Measurements from ENCODE around the gene ZNF740. TPM values are rescaled to one million over a fixed set of nuclear protein-coding genes. Genes with fewer than 3 reads are reported as not detected.

The ZNF740 gene
- polyA plus RNA-seq, 1 of the 3 experiments (the other 2 are of a cell fraction), result 14.6 TPM

GRCh38 chr12:53159195-53159839 is 21.2 kb upstream of the ZNF740 start:
- Histone ChIP-seq H2AFZ (ENCODE audit: low read depth) (peak overlapping the region; percentile 73; the same call in 1 of the 2 replicates), H4K20me1 (ENCODE audit: insufficient read depth) (no peaks in the 10 kb centered on the region), H3K4me1 (ENCODE audit: control insufficient read depth in 1 of 2, insufficient read depth in 2 of 2, low read depth in 1 of 2, low read length in 1 of 2) (peaks cover 0 to 2% of the 10 kb centered on the region in 2 experiments; a peak in 2 of 4 replicates), H3K4me3 (ENCODE audit: low read depth in 2 of 2, low read length in 1 of 2) (peak overlapping the region in 1 of 2 experiments; percentile 4; a peak in 1 of 4 replicates), H3K9me2 (no peaks in the 10 kb centered on the region), H3K36me3 (replicated peaks in 1 of 2; ENCODE audit: control insufficient read depth in 1 of 2, insufficient read depth in 2 of 2, low read length in 1 of 2) (no peaks in the 10 kb centered on the region), H3K79me2 (ENCODE audit: insufficient read depth) (no peaks in the 10 kb centered on the region), H3K9ac (no peak overlapping the region), H3K27me3 (ENCODE audit: insufficient read depth) (no peaks in the 10 kb centered on the region), H3K27ac (ENCODE audit: low read depth in 2 of 2, low read length in 1 of 2) (no peak overlapping the region), H3F3A (replicated peaks; ENCODE audit: insufficient read depth) (peaks cover 6% of the 10 kb centered on the region), H3K9me3 (no peaks in the 10 kb centered on the region), H3K4me2 (no peak overlapping the region)
- ChIA-PET POLR2A (interaction anchor here (0.7 to 2.8 kb wide), 8 partner anchors 16 to 166 kb away, joined by 3 to 12 read pairs (median 4); partner anchors contain the start of genes CSAD and ZNF740), CTCF (interaction anchor here (0.6 to 12.3 kb wide), 53 partner anchors 8 to 686 kb away, joined by 3 to 272 read pairs (median 6); partner anchors contain the start of genes AAAS, CSAD, ESPL1 and KRT6C)
- peak; percentile 88 for DNase-seq
- TF ChIP-seq ZBTB33 (IDR thresholded peaks at IDR 0.05; ENCODE audit: borderline replicate concordance, low read depth), result no peak
- TF ChIP-seq MAX (IDR thresholded peaks at IDR 0.05; ENCODE audit: low read depth), result peak; percentile 43; the same call in 1 of the 2 replicates
- peak; percentile 62; the same call in 1 of the 2 replicates for TF ChIP-seq SIN3A (IDR thresholded peaks at IDR 0.05; ENCODE audit: borderline replicate concordance, low read depth, low read length)
- peak; percentile 96 for TF ChIP-seq CTCF (IDR thresholded peaks at IDR 0.05)
- no peak for TF ChIP-seq PBX3 (IDR thresholded peaks at IDR 0.05)
- no peak for TF ChIP-seq GATA2 (CRISPR knock-in tag; IDR thresholded peaks at IDR 0.05)
- TF ChIP-seq NRF1 (IDR thresholded peaks at IDR 0.05; ENCODE audit: low read depth, low read length), result no peak
- peak; percentile 76; the same call in 1 of the 2 replicates for TF ChIP-seq MXI1 (IDR thresholded peaks at IDR 0.05; ENCODE audit: low read depth, low read length)
- no peak for TF ChIP-seq MEF2A (IDR thresholded peaks at IDR 0.05; ENCODE audit: borderline replicate concordance, low read depth)
- no peak for TF ChIP-seq FOXJ3 (CRISPR knock-in tag; IDR thresholded peaks at IDR 0.05)
- TF ChIP-seq GABPA (IDR thresholded peaks at IDR 0.05; ENCODE audit: low read depth), result no peak
- TF ChIP-seq EP300 (IDR thresholded peaks at IDR 0.05; ENCODE audit: borderline replicate concordance in 1 of 2, low read depth in 1 of 2, low read length in 1 of 2), result no peak
- TF ChIP-seq TAF1 (IDR thresholded peaks at IDR 0.05; ENCODE audit: borderline replicate concordance, low read depth, low read length), result peak; percentile 31; the same call in 1 of the 2 replicates
- peak; percentile 86 for TF ChIP-seq RAD21 (IDR thresholded peaks at IDR 0.05; ENCODE audit: low read length)
- TF ChIP-seq SMC3 (IDR thresholded peaks at IDR 0.05; ENCODE audit: low read depth, low read length), result peak; percentile 82
- WGBS (ENCODE audit: low lambda C conversion rate), result 17% methylated on average over 14 of the region's 14 CpGs
